GM21576 (cell line): ENCODE measurements around the gene LRP5.
"Not testable (repeated sequence)": the region's sequence is repeated elsewhere in the genome, so short reads cannot be mapped to it uniquely, and the experiment has no call there.

ENCODE experiments used
- ATAC-seq: cut with Tn5 transposase; IDR thresholded peaks from one replicate; pipeline ENCODE4 v1.9.1; 2021; ENCODE audit warnings: mild to moderate bottlenecking, moderate library complexity; ENCODE audit not compliant: unreplicated experiment

The LRP5 gene

GRCh38 chr11:68413591-68413999 is 101.2 kb downstream of the LRP5 start:
- no peak for ATAC-seq

DNA sequence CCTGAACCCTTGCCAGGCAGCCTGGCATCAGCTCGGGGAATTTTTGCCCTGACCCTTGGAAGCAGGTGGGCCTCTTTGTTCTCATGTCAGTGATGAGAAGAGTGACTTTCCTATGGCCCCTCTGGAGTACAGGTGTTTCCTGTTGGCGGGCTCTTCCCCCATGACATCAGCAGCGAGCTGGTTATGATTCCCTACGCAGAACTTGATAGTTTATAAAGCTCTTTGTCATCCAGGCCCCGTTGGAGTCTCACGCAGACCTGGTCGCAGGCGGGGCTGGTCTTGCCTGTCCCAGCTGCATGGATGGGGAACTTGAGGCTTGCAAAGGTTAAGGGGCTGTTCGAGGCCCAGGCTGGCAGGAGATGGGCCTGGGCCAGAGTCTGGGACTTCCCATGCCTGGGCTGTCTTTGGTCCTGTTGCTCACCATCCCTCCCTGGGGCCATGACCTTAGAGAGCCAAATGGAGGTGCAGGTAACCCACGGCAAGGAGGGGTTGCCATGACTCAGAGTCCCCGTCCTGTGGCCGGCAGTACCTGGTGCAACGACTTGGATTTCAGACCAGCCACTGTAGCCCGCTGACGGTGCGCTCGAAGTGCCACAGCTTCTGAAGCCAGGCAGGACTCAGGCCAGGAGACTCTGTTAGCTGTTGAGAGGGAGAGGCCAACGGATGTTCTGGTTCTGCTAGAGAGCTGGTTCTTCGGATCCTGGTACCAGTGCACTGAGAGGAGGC is 102.3 kb downstream of the LRP5 start:
- no peak for ATAC-seq

DNA sequence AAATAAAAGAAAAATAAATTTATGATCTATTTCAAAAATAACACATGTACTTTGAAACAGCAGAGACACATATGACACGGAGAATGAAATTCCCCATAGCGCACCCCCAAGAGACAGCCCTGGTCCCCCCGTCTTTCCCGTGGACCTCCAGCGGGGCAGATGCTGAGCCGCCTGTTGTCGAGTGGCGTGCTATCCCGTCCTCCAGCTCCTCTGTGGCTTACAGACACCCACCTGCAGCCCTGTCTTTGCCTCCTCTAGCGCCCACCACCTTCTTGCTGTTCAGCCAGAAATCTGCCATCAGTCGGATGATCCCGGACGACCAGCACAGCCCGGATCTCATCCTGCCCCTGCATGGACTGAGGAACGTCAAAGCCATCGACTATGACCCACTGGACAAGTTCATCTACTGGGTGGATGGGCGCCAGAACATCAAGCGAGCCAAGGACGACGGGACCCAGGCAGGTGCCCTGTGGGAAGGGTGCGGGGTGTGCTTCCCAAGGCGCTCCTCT is 103.7 kb downstream of the LRP5 start:
- no peak for ATAC-seq

GRCh38 chr11:68418648-68419047 is 106.3 kb downstream of the LRP5 start:
- no peak for ATAC-seq

- ATAC-seq: no peak
Observed at GRCh38 chr11:68420171-68420570, 107.8 kb downstream of the LRP5 start.

GRCh38 chr11:68423481-68423880 is 111.1 kb downstream of the LRP5 start:
- no peak for ATAC-seq

DNA sequence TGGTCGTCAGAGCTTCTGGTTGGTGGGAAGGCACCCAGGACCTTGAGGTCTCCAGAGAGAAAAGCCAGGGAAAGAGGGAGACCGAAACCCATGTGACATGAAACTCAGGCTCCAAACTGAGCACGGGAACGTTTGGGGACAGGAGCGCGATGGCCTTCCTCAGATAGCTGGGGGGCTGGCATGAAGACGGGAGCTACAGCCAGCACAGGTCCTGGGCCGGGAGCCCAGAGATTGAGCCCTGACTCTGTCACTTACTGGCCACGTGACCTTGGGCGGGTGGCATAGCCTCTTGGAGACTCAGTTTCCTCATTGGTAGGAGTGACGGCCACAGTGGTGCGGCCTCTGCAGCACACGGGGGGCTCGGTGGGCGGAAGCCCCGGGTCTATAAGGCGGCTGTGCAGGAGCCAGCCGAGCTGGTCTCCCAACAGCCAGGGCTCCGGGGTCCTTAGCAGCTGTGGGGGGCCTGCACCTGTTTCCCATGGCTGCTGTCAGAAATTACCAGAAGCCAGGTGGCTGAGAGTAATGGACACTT is 111.8 kb downstream of the LRP5 start:
- no peak for ATAC-seq

DNA sequence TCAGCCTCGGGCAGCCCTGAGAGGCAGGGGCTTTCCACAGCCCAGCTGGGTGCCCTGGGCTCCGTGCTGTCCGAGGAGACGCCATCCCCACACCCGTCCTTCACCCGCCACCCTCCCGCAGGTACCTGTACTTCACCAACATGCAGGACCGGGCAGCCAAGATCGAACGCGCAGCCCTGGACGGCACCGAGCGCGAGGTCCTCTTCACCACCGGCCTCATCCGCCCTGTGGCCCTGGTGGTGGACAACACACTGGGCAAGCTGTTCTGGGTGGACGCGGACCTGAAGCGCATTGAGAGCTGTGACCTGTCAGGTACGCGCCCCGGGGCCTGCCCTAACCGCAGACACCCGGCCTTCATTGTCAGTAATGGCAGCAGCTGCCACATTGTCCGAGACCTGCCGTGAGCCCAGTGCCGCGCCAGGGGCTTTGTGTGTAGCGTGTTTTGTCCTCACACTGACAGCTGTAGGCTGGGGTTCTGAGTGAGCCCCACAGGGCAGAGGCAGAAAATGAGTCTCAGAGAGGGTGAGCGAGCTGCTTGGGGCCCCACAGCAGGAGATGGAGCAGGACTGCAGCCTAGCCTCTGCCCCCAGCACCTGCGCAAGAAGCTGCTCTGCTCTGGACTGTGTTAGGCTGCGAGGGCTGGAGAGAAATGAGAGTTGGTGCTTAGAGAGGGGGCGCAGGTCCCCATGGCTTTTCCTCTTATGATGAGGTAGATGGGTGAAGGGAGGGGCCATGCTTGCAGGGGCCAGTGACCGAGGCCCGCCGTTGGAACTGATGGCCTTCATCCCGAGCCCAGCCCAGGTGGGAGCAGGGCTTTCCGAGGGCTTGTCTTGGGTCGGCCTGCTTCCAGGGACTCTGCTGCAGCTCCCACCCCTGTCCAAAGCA is 112.8 kb downstream of the LRP5 start:
- no peak for ATAC-seq

DNA sequence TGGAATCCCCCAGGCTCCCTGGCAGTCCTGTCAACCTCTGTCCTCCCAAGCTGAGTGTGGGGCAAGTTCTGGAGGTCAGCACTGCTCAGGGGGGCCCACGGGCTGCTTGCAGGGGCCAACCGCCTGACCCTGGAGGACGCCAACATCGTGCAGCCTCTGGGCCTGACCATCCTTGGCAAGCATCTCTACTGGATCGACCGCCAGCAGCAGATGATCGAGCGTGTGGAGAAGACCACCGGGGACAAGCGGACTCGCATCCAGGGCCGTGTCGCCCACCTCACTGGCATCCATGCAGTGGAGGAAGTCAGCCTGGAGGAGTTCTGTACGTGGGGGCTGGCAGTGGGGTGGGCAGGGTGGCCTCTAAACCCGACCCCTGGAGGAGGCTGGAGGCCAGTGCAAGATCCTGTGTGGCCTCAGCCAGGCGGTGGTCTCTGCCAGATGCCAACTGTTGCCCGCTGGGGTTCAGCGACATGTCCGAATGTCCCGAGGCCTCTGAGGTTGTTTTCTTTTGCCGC is 113.5 kb downstream of the LRP5 start:
- no peak for ATAC-seq

GRCh38 chr11:68429661-68430060 is 117.3 kb downstream of the LRP5 start:
- ATAC-seq: no peak

DNA sequence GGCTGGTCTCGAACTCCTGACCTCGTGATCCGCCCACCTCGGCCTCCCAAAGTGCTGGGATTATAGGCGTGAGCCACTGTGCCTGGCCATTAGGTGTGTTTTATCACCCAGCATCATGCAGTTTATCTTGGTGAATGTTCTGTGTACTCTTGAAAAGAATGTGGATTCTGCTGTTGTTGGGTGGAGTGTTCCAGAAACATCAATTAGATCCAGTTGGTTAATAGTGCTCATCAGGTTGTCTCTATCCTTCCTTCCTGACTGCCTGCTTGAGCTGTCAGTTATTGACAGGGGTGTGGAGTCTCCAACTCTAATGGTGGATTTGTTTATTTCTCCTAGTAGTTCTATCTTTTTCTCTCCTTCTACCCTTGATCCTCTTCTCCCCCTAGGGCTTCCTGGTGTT is 118.0 kb downstream of the LRP5 start:
- no peak for ATAC-seq

GRCh38 chr11:68430801-68431200 is 118.4 kb downstream of the LRP5 start:
- ATAC-seq: no peak

GRCh38 chr11:68431984-68432645 is 119.7 kb downstream of the LRP5 start:
- no peak for ATAC-seq

- ATAC-seq: no peak
Observed at GRCh38 chr11:68432874-68433273, 120.5 kb downstream of the LRP5 start.

DNA sequence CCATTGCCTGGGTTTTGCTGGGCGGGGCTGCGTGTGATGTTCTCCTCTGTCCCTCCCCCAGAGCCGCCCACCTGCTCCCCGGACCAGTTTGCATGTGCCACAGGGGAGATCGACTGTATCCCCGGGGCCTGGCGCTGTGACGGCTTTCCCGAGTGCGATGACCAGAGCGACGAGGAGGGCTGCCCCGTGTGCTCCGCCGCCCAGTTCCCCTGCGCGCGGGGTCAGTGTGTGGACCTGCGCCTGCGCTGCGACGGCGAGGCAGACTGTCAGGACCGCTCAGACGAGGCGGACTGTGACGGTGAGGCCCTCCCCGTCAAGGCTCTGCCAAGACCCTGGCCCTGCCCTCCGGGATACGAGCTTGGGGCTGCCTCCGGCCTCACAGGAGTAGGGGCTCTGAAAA is 121.2 kb downstream of the LRP5 start:
- no peak for ATAC-seq

DNA sequence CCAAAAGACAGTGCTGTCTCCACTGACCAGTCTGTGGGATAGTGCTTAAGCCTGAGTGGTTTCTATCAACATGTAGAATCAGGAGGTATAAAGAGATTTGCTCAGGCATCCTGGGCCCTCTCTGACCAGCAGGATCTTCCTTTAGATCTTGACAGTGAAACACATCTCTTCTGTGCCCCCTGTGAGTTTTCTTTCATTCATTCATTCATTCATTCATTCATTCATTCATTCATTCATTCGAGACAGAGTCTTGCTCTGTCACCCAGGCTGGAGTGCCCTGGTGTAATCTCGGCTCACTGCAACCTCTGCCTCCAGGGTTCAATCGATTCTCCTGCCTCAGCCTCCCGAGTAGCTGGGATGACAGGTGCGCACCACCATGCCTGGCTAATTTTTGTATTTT is 121.8 kb downstream of the LRP5 start:
- not testable (repeated sequence) for ATAC-seq

DNA sequence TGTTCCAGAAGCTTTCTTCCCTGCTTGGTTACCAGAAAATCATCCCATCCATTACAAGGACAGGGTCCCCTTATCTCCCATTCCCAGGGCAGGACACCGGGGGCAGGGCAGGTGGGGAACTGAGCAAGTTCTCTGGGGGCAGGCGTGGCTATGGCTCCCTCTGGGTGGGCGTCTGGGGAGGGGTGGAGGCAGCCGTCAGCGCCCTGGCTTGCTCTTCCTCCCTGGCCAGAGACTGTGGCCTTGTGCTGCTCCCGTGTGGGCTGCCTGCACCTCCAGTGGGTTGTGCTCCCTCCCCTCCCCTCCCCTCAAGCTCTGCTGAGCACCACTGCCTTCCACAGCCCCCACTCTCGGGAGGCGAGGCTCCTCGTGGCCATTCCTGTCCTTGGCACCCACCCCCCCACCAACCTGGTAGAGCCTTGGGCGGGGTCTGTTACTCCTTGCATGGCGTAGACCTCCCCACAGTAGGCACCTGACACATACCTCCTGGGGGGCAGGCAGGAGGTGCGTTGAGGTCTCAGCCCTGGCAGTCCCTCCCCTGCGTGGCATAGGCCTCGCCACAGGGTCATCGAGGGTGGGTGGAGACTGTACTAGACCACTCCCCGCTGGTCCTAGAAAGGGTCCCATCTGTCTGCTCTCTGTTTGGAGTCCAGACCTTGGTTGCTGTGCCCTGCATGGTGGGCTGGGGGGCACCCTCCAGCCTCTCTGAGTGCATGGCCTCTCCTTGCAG is 123.9 kb downstream of the LRP5 start:
- no peak for ATAC-seq

GRCh38 chr11:68436985-68437926 is 124.9 kb downstream of the LRP5 start:
- no peak for ATAC-seq
